GM21423 (cell line): ENCODE measurements around the gene ZCCHC12.
"Not testable (repeated sequence)": the region's sequence is repeated elsewhere in the genome, so short reads cannot be mapped to it uniquely, and the experiment has no call there.

Experiments
- ATAC-seq: cut with Tn5 transposase; IDR thresholded peaks from one replicate; pipeline ENCODE4 v1.9.1; 2021; ENCODE audit warnings: mild to moderate bottlenecking, moderate library complexity; ENCODE audit not compliant: unreplicated experiment

ZCCHC12 gene

DNA sequence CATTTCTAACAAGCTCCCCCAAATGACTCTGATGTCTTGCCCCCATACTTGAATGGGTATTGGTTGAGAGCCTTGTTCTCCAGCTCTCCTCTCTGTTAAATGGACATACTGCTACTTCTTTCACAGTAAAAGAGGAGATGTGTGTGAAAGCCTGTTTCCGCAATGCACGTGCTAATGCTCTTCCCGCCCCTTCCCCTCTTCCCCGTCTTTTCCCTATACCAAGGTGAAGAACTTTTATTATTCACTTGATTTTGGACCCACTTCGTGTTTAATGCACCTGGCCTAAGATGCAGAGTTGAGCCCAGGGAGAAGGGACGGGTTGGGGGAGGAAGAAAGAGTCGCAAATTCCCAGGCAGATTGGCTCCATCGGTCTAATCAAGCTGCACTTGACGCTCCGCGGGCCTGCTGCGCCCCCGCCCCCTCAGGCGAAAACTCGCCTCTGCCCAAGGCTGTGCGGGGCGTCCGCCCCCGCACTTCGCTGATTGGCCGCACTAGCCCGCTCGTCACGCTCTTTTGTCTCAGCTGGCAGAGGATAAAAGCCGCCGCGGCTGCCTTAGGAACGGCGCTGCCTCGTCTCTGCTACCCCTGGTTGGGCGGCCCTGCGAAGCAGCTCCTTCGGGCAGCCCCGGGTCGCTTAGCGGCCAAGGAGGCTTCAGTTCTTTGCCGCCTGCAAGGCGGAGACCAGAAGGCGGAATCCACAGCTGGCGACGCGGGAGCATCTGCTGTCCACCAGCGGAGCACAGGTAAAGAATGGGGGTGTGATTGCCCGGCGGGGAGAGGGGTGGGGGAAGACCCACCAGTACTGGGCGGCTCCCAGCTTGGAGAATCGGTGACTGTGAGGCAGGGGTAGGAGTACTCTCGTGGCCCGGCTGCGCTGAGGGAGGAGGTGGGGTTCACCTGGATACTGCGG is at the start of gene ZCCHC12:
ZCCHC12 (plus strand) TSS at position 562 of the 910 bp plus-strand sequence. CDS start 1,421 bp downstream, outside the sequence.
- no peak for ATAC-seq

DNA sequence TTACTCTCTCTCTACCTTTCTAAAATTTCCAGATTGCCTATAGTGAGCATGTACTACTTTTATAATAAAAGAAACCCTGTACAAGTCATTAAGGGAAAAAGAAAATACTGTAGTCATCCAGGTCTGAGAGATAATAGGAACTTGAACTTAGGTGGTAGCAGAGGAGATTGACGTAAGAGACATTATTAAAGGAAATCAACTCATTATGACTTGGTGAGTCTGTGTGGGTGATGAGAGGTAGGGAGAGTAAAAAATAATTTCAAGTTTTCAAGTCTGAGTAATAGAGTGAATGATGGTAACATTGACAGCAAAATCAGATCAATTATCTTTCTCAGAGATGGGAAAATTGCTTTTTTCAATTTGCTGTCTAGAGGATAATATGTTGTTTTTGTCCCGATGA is 44.0 kb upstream of the ZCCHC12 start:
- no peak for ATAC-seq

- ATAC-seq: no peak
Observed at GRCh38 chrX:118780509-118780908, 43.1 kb upstream of the ZCCHC12 start.

DNA sequence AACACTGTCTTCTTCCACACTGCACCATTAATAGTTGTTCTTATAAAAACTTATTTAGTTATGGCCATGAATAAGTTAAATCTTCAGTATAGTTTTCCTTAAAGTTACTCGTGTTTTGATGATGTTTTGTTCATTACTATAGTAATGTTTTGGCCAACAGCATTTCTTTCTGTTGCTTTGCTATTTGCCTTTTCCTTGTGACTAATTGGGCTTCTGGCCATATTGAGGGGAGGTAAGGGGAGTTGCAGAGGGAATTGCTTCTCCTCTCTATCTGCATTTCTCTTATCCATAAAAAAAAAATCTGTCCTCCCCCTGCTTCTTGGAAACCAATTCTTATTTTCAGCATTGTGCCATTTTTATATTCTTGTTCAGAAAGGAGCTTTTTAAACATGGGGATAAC is 42.7 kb upstream of the ZCCHC12 start:
- no peak for ATAC-seq

DNA sequence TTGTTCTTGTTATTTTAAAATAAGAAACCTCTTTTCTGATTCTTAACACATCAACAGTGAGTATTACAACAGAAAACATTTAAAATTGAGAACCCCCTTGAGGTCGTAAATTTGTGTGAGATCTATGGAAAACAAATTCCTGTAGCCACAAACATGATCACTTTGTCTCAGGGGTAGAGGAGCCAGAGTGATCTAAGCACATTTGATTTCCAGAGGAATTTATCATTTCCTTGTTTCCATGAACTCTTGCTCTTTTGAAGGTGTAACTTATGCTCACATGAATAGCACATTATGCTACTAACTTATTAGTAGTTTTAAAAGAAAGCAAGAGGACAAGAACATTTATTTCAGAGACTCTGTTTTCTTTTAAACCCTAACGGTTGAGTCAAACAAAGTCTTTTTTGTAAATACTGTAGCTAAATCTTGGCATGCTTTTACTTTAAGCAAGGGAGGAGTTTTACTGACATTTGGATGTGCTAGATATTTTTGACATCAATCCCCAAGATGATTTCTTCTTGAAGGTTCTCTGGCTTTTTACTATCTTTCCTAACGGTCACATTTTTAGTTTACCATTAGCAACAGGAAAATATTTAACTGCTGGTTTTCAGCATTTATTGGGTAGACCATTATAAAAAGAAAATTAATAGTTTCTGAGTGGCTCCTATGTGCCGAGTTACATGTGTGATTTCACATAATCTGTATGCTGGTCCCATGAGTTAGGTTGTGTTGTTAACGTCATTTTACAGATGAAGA is 27.9 kb upstream of the ZCCHC12 start:
- no peak for ATAC-seq

DNA sequence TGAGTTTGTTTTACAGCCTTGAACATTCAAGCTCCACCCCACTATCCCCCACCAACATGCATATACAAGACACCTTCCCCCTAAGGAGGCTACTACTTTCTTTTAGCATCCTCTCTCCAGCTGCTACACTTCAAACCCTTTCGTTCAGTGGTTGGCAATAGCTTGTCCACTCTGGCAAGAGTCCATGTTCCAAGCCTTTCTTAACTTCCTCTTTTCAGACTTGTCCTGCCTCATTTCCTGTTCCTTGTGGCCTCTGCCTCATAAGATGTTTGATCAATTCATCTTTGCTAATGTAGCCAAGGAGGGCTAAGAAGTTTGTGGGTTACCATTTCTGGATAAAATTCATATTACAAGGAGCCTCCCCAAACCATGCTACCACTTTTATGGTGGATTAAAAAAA is 20.8 kb upstream of the ZCCHC12 start:
- no peak for ATAC-seq

GRCh38 chrX:118807151-118808017 is 16.2 kb upstream of the ZCCHC12 start:
- ATAC-seq: no peak

GRCh38 chrX:118817257-118817656 is 6.4 kb upstream of the ZCCHC12 start:
- ATAC-seq: not testable (repeated sequence)

DNA sequence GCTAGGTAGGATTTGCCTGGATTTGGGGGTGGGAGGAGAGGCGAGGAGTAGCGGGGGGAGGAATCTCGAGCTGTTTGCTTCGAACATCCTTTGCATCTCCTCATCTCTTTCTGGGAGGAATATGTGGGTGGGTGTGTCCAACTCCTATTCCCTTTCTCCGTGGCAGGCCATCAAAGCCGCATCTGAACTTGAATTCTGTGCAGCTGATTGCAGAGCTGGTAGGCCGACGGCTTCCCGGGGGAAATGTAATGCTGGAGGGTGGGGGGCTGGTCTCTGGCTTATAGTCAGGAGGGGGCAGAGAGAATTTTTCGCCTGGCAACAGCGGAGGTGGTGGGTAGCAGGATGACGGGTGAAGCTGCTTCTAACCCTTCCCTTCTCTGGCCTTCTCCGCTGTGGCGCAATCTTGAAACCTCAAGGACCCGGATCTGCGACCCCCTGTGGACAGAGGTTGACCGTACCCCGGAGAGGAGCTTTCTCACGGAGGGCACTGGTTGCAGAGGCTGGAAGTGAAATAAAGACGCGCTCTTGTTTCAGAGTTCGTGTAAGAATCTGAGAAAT is 628 bp downstream of the ZCCHC12 start:
- no peak for ATAC-seq

GRCh38 chrX:118825227-118825626 is 1.6 kb downstream of the ZCCHC12 start:
- no peak for ATAC-seq

- peak; percentile 86 for ATAC-seq
Observed at GRCh38 chrX:118839334-118839958, 15.8 kb downstream of the ZCCHC12 start.

- no peak for ATAC-seq
Observed at GRCh38 chrX:118847676-118848075, 24.1 kb downstream of the ZCCHC12 start.

GRCh38 chrX:118853596-118853995 is 30.0 kb downstream of the ZCCHC12 start:
- no peak for ATAC-seq

DNA sequence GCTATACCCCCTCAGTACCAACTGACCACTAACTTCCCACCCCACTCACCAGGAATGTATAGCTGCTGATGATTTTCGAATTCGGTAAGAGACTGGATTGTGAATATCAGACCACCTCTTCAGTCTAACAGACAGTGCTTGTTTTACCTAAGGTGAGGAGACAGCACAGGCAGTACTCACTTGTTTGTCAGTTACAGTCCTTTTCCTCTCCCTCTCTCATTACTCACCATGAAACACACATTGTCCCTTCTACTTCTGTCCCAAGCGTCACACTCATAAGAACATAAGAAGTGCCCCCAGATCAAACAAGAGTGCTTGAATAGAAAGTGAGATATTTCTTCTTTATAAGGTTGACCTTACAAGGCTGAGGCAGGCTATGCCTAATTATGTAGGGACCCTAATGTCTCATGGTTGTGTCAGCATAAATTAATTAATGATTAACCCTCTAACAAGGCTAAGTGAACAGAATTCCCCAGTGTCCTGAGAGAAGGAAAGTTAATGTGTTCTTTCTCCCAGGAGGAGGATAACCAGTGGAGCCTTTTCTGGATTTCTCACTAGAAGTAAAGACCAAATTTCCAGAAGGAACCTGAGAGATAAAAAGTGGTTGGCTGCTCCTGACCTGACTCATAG is 32.2 kb downstream of the ZCCHC12 start:
- ATAC-seq: no peak

DNA sequence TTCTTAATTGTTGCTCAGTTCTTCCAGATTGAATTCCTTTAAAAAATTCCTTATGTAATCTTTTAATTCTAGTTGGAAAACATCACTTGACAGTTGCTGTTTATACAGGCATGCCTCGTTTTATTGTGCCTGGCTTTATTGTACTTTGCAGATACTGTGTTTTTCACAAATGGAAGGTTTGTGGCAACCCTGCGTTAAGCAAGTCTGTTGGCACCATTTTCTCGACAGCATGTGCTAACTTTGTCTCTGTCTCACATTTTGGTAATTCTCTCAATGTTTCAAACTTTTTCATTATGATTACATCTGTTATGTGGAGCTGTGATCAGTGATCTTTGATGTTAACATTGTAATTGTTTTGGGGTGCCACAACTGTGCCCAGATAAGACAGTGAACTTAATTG is 33.4 kb downstream of the ZCCHC12 start:
- no peak for ATAC-seq

- no peak for ATAC-seq
Observed at GRCh38 chrX:118861338-118861737, 37.7 kb downstream of the ZCCHC12 start.

DNA sequence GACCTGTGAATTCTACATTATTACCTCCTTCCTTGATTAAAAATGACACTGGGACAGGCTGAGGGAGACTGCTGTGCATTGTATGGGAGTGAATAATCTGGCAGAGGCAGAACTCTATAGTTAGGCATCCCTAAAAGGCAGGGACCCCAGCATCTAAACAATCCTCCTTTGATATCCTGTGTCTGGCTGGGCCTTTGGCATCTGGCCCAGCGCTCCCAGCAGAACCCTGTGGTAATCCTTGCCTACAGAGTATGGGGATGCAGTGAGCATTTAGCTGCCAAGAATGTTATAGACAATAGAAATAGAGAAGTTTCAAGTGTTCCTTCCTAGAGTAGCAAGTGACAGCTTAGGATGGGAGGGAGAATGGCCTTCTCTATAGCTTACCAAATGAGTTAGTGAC is 38.5 kb downstream of the ZCCHC12 start:
- ATAC-seq: no peak

DNA sequence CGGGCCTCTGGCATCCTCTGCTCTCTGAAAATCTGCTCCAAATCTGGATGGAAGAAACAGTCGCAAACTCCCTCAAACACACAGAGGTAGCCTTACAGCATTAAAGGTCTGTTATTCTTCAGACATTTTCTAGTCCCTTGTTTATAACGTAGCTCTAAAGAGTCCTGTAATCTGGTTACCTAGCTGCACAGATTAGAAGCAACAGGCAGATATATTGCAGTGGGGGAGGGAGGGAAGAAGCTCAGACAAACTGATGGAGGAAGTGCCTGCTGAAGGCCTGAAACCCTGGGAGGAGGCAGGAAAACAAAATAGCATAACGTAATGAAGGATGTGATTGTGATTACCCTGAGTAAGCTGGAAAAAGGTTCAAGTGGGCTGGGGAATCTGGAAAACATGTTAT is 39.4 kb downstream of the ZCCHC12 start:
- ATAC-seq: no peak

GRCh38 chrX:118864063-118864635 is 40.5 kb downstream of the ZCCHC12 start:
- ATAC-seq: no peak
